Measurements from ENCODE around the gene ROR2. TPM values are rescaled to one million over a fixed set of nuclear protein-coding genes. Genes with fewer than 3 reads are reported as not detected.

ROR2 gene
- total RNA-seq, 1 experiment from 2014 or later, result 0.84 TPM

DNA sequence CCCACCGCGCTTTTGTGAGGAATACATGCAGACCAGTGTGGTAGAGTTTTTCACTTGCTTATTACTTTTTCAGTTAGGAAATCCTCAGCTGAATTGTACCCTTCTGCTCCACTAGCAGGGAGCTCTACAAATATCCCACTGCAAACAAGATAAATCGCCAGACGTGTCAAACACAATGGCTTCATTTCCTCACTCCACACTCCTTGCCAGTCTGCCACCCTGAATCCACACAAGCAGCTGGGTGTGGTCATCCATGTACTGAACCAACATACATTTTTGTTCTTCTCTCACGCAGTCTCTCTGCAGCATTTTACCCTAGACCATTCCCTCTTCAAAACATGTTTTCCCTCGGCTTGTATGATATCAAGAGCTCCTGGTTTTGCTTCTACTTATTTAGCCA is 3.7 kb upstream of the ROR2 start:
- no peak for DNase-seq (ENCODE audit: unreplicated experiment)
- ChIA-PET POLR2A (interaction anchor here (0.8 kb wide), 1 partner anchor 222 kb away, joined by 3 read pairs; no protein-coding TSS in a partner anchor), CTCF (interaction anchor here (0.6 to 2.3 kb wide), 4 partner anchors 9 to 317 kb away, joined by 3 to 11 read pairs (median 4); no protein-coding TSS in a partner anchor)
- intact Hi-C loops (cut with micrococcal nuclease), result loop anchor here (10.0 kb wide), 1 partner anchor 161 kb away; the partner anchor contains the start of gene SPTLC1
- Mint-ChIP-seq H3K4me3 (ENCODE audit: unreplicated experiment) (no peak overlapping the region), H3K27ac (ENCODE audit: low read depth, unreplicated experiment) (no peak overlapping the region), H3K36me3 (ENCODE audit: insufficient read depth, unreplicated experiment) (no peaks in the 10 kb centered on the region), H3K27me3 (ENCODE audit: insufficient read depth, unreplicated experiment) (peaks cover 12% of the 10 kb centered on the region), H3K9me3 (ENCODE audit: unreplicated experiment) (peaks cover 8% of the 10 kb centered on the region), H3K4me1 (ENCODE audit: insufficient read depth, unreplicated experiment) (peaks cover 8% of the 10 kb centered on the region)
- no TSS peak for BruUV-seq (replicated peaks)
- TF ChIP-seq, protein P1, sequence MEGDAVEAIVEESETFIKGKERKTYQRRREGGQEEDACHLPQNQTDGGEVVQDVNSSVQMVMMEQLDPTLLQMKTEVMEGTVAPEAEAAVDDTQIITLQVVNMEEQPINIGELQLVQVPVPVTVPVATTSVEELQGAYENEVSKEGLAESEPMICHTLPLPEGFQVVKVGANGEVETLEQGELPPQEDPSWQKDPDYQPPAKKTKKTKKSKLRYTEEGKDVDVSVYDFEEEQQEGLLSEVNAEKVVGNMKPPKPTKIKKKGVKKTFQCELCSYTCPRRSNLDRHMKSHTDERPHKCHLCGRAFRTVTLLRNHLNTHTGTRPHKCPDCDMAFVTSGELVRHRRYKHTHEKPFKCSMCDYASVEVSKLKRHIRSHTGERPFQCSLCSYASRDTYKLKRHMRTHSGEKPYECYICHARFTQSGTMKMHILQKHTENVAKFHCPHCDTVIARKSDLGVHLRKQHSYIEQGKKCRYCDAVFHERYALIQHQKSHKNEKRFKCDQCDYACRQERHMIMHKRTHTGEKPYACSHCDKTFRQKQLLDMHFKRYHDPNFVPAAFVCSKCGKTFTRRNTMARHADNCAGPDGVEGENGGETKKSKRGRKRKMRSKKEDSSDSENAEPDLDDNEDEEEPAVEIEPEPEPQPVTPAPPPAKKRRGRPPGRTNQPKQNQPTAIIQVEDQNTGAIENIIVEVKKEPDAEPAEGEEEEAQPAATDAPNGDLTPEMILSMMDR (IDR thresholded peaks at IDR 0.05; ENCODE audit: unreplicated experiment), result no peak

DNA sequence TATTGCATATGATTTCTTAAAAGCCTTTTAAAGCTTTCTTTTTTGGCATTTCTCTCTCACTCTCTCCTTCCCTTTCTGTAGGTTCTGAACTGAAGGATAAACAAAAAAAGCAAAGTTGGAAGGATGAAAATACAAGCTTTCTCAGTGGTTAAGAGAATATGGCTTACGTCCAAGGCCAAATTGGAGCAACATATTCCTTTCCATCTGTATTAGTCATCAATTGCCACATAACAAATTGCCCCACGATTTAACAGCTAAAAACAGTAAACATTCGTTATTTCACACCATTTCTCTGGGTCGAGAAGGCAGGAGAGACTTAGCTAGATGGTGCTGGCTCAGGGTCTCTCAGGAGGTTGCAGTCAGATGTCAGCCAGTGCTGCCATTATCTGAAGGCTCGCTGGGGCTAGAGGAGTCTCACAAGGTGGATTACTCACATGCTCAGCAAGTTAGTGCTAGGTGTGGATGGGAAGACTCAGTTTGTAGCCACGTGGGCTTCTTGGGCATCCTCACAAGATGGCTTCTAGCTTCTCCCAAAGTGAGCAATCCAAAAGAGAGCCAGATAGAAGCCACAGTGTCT is 2.0 kb upstream of the ROR2 start:
- peaks cover 8% of the 10 kb centered on the region for H3K9me3 Mint-ChIP-seq (ENCODE audit: unreplicated experiment)
- CTCF ChIA-PET, result interaction anchor here (0.6 to 1.9 kb wide), 6 partner anchors 33 to 781 kb away, joined by 3 to 5 read pairs (median 4); no protein-coding TSS in a partner anchor
- peaks cover 15% of the 10 kb centered on the region for H3K27me3 Mint-ChIP-seq (ENCODE audit: insufficient read depth, unreplicated experiment)
- H3K36me3 Mint-ChIP-seq (ENCODE audit: insufficient read depth, unreplicated experiment), result no peaks in the 10 kb centered on the region
- no TSS peak for BruUV-seq (replicated peaks)
- no peak overlapping the region for H3K27ac Mint-ChIP-seq (ENCODE audit: low read depth, unreplicated experiment)
- H3K4me1 Mint-ChIP-seq (ENCODE audit: insufficient read depth, unreplicated experiment), result peaks cover 8% of the 10 kb centered on the region
- TF ChIP-seq, protein P1 (IDR thresholded peaks at IDR 0.05; ENCODE audit: unreplicated experiment), result no peak
- POLR2A ChIA-PET, result interaction anchor here (0.7 kb wide), 1 partner anchor 11 kb away, joined by 3 read pairs; no protein-coding TSS in a partner anchor
- H3K4me3 Mint-ChIP-seq (ENCODE audit: unreplicated experiment), result no peak overlapping the region
- DNase-seq (ENCODE audit: unreplicated experiment), result peak; percentile 74
- intact Hi-C loops (cut with micrococcal nuclease), result loop anchor here (10.0 kb wide), 1 partner anchor 163 kb away; the partner anchor contains the start of gene SPTLC1

- TF ChIP-seq, protein P1 (IDR thresholded peaks at IDR 0.05; ENCODE audit: unreplicated experiment), result no peak
- Mint-ChIP-seq H3K36me3 (ENCODE audit: insufficient read depth, unreplicated experiment) (no peaks in the 10 kb centered on the region), H3K9me3 (ENCODE audit: unreplicated experiment) (peaks cover 8% of the 10 kb centered on the region), H3K27ac (ENCODE audit: low read depth, unreplicated experiment) (no peak overlapping the region), H3K4me1 (ENCODE audit: insufficient read depth, unreplicated experiment) (peaks cover 1% of the 10 kb centered on the region), H3K27me3 (ENCODE audit: insufficient read depth, unreplicated experiment) (peaks cover 25% of the 10 kb centered on the region), H3K4me3 (ENCODE audit: unreplicated experiment) (peak overlapping the region; percentile 62)
- ChIA-PET CTCF (interaction anchor here (0.8 to 1.0 kb wide), 2 partner anchors 11 to 15 kb away, joined by 3 to 4 read pairs; no protein-coding TSS in a partner anchor), POLR2A (interaction anchor here (1.0 kb wide), 1 partner anchor 646 kb away, joined by 3 read pairs; no protein-coding TSS in a partner anchor)
- intact Hi-C loops (cut with micrococcal nuclease), result no loop called here
- BruUV-seq (replicated peaks), result no TSS peak
- DNase-seq (ENCODE audit: unreplicated experiment), result no peak
These were observed 559 bp downstream of the ROR2 start for GRCh38 chr9:91949392-91949945.
